GM23248 (cell line): ENCODE results near the gene LMX1B.
"Not testable (repeated sequence)": the region's sequence is repeated elsewhere in the genome, so short reads cannot be mapped to it uniquely, and the experiment has no call there.

ENCODE experiments used
- EZH2 ChIP-seq: fragments of 200-600 bp; sonication (generic); IDR thresholded peaks from 2 replicates; pipeline ENCODE4 v1.6.1; 2018; ENCODE audit warnings: antibody characterized with exemption, mild to moderate bottlenecking; ENCODE audit not compliant: insufficient read depth, poor library complexity, severe bottlenecking
- EZH2phosphoT487 ChIP-seq: fragments of 200-600 bp; sonication (generic); IDR thresholded peaks from 2 replicates; pipeline ENCODE4 v1.6.1; 2018; ENCODE audit warnings: antibody characterized with exemption, moderate library complexity, mild to moderate bottlenecking, low read depth; ENCODE audit not compliant: insufficient read depth

DNA sequence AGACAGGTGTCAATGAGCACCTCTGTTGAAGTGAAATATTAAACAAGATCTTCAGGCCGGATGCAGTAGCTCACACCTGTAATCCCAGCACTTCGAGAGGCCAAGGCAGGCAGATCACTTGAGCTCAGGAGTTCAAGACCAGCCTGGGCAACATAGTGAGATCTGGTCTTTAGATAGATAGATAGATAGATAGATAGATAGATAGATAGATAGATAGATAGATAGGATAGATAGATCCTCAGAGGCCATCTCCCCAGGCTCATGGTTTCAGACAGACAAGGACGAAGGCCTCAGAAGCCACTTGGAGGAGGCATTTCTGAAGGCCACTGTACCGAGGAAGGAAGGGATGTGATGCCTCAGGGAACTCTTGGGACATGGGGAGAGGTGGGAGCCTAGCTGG lies 42.5 kb downstream of the LMX1B start:
- not testable (repeated sequence) for TF ChIP-seq EZH2phosphoT487, EZH2
